Effector CD4-positive, alpha-beta T cell (primary cell): Measurements from ENCODE around the gene POTEC. TPM values are rescaled to one million over a fixed set of nuclear protein-coding genes. Genes with fewer than 3 reads are reported as not detected.
"Not testable (repeated sequence)": the region's sequence is repeated elsewhere in the genome, so short reads cannot be mapped to it uniquely, and the experiment has no call there.

ENCODE experiments used
- DNase-seq: peaks from one replicate; pipeline ENCODE4 v3.0.0-alpha.2; 2020
- total RNA-seq: gene quantifications from one replicate; lab custom pipeline; 2026; lab: John Stamatoyannopoulos, UW

The POTEC gene
- total RNA-seq, result not detected

DNA sequence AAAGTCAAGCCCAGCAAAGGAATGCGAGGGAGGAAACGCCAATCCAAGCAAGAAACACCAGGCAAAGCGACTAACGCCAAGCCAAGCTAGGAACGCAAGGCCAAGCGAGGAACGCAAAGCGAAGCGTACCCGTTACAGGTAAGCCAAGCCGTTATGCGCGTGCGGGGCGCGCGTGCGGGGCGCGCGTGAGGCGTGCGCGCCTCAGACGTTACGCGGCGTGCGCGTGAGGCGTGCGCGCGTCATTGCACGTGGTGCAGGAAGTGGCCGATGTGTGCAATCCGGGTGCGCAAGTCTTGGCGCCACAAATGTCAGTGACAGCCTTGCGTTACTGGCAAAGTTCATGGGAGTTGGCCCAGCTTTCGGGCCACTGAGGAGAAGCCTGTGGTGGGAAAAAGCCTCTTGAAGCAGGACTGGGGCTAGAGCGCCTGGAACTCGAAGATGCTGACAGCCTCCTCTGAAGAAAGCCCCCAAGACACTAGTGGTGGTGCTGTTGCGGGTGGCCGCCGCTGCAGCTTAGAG is at the start of gene POTEC:
Gene POTEC (minus strand): TSS at position 155 of the 519 bp plus-strand sequence. CDS start 454 bp downstream, outside the sequence.
- not testable (repeated sequence) for DNase-seq

DNA sequence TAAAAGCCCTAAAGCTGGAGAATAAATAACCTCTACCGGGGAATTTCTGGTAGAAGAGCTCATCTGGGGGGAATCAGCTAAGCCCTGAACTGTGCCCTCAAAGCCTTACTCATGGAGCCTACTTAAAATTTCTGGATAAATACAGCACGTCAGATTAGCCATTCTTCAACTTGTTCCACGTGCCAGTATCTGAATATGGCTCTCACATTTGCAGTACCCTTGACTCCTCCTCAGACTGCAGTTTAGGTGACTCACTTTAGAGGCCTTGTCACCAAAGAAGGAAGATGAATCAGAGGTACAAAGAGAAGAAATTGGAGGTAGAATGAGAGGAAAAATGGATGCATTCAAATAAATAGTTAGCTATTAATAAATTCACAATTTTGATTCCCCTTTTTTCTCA is 34.6 kb upstream of the POTEC start:
- DNase-seq, result no peak

DNA sequence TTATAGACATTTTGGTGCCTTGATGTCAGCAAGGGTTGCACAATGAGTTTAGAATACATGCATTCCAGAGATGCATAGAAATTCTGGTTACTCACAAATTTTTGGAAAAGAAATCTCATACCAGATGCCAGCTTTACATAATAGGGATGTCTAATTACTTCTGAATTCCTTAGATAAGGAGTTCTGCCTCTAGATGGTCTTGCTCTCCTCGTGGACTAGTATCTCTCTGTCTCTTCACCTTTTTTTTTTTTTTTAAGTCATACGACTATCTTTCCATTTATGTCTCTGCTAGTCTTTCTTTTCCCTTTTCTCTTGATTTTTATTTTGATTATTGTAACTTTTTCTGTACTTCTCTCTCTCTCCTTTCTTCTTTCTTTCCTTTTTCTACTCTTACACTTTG is 16.1 kb upstream of the POTEC start:
- not testable (repeated sequence) for DNase-seq

DNA sequence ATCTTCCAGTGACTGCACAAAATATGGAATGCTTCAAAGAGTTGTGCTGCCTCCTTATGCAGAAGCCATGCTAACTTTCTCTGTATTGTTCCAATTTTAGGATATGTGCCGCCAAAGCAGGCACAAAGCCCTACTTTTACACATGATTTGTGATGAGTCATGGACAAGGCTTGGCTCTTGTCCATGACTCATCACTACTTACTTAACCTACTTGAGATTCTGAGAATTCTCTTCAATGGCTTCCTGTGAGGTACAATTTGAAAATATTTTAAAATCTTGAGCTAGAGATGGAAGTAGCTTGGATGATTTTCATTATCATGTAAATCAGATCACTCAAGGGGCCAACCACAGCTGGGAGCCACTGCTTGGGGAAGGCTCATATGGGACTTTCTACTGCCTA is 11.7 kb downstream of the POTEC start:
- DNase-seq, result not testable (repeated sequence)

DNA sequence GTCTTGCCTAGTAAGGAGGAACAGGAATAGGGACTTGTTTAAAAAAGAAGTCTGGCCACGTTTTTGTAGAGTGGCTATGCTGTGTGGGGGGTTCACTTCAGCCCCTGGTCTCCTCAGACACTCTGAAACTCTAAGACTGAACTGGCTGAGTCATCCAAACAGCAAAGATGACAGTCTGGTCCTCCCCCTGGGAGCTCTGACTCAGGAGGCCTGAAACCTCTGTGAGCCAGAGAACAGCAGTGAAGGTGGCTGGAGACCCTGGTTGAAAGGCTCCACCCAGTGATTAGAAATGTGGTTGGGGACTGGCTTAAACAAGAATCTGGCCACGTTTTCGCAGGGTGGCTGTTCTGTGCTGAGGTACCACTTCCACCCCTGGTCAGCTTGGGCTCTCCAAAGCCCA is 32.7 kb downstream of the POTEC start:
- DNase-seq, result not testable (repeated sequence)

DNA sequence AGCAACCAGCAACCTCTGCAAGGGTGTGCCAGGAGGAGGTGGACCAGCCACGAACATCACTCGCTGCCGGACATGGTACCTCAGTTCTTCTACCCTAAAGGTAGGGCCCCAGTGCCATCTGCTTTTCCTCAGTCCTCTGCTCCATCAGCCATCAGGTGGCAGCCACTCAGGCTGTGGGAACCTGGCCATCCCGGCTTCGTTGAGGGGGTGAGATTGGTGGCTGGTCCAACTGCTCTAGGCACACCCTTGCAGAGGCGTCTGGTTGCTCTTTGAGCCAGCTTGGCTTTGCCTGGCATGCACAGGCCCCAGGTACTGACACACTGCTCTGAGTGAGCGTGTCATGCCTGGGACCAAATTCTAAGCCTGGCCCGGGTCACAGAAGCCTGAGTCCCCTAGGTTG is 39.7 kb downstream of the POTEC start:
- DNase-seq, result not testable (repeated sequence)

DNA sequence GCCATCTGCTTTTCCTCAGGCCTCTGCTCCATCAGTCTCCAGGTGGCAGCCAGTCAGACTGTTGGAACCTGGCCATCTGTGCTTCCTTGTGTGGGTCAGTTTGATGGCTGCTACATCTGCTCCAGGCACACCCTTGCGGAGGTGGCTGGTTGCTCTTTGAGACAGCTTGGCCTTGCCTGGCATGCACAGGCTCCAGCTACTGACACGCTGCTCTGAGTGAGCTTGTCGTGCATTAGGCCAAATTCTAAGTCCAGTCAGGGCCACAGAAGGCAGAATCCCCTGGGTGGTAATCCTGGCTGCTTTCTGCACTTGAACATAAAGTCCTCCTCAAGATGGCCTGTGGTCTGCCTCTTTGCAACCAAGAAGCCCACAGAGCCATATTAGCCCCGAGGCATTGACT is 41.5 kb downstream of the POTEC start:
- DNase-seq, result not testable (repeated sequence)

DNA sequence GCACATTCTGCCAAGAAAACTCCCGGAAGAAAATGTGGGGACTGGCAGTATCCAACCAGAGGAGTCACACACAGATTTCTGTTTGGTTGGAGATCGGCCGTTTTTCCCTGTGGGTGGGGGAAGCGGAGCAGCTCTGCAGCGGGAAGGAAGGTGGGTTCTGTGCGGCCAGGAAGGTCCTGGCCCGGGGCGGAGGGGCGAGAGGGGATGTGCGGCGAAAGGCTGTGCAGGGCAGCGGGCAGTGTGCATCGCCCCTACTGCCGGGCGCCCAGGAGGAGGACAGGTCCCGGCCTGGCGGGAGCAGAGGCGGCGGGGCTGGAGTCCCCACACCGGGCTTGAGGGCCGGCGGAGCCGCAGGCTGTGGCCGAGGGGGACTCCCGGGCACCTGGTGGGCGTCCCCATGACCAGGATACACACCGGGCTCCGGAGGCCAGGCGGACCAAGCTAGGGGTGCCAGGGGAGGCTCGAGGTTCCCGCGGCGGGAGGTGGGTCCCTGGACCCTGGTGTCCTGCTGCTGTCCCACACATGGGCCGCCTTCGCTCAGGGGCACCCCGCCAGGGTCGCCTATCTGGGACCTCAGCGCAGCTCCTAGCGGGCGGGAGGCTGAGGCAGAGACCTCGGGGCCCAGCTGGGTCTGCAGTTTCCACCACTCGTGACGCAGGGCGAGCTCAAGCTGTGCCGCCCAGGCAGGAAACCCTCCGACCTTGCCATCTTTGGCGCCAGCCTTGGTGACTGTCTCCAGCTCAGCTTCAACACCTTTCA is 54.0 kb downstream of the POTEC start:
- not testable (repeated sequence) for DNase-seq

DNA sequence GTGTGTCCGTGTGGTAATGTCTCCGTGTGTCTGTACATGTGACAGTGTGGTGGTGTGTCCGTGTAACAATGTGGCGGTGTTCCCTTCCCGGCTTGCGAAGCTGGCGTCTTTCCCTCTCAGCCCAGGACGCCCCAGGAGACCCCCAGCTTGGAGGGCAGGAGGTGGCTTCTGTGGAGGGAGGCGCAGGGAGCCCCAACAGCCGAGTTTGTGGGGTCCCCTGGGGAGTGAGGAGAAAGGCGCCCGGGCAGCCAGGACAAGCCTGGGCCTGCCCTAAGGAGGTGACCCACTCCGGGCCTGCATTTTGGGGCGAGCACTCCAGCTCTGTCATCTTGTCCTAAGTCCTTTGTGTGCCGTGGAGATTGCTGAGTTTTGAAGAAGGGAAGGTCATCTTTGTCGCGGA is 54.6 kb downstream of the POTEC start:
- not testable (repeated sequence) for DNase-seq

DNA sequence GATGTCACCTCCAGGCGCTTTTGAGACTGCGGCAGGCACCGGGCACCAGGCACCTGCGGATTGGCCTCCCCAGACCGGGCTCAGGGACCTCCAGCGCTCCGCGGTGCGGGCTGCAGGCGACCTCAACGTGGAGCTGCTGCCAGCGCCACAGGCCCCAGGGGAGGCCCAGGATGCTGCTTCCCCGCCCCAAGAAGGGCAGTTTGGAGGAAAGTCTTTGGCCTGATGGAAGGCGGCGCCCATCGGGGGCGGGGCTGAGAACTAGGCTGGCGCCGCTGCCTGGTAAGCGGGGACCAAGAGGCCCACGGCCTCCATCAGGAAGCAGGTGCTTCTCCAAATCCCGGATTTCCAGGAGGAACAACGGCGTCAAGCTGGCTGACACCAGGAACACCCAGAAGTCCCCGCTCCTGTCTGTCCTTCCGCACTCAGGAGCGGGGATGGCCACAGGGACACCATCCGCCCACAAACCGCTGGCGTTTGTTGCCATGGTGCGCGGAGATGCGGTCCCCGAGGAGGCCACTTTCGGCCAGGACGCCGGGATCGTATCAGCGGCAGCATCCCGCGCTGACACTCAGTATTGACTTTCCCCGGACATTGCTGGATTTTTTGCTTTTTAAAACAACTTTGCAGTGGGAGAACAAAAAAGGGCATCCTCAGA is 56.3 kb downstream of the POTEC start:
- not testable (repeated sequence) for DNase-seq

DNA sequence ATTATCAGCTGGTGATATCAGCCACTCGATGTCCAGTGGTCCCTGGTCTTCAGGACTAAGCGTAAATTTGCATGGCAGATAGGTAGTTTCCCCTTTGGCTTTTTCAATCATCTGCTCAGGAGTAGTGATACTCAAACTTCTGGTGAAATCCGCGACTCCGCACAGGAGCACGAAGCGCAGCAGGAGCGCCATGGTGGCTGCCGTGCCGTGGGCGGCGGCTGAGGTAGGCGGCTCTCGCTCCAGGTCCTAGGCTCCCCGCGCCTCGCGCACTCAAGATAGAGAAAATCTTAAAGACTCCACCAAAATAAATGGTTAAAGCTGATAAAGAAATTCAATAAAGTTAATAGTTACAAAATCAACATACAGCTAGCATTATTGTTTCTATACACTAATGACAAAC is 64.3 kb downstream of the POTEC start:
- DNase-seq, result not testable (repeated sequence)

DNA sequence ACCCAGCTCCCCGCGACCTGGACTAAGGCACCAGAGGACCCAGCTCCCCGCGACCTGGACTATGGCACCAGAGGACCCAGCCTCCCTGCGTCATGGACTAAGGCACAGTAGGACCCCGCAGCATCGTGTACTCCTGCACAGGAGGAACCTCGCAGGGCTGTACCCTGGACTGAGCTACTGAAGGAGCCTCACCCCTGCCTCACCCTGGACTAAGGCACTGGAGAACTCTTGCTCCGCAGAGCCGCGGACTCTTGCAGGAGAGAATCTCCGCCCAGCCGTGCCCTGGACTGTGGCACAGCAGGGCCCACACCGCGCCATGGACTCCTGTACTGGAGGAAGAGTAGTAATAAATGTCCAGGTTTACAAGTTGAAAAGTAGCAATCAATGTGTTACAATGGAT is 67.9 kb downstream of the POTEC start:
- DNase-seq, result not testable (repeated sequence)

DNA sequence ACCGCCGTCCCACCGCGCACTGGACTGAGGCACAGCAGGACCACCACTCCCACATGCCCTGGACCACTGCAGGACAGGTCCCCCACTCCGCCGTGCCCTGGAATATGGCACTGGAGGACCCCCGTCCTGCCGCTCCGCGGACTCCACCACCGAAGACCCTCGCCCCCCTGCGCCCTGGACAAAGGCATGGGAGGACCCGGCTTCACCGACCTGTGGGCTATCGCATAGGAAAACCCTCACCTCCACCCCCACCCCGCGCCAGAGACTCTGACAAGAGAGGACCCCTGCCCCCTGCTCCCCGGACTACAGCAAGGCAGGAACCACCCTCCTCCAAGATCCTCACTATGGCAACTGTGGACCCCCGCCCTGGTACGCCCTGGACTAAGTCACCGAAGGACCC is 68.6 kb downstream of the POTEC start:
- not testable (repeated sequence) for DNase-seq

DNA sequence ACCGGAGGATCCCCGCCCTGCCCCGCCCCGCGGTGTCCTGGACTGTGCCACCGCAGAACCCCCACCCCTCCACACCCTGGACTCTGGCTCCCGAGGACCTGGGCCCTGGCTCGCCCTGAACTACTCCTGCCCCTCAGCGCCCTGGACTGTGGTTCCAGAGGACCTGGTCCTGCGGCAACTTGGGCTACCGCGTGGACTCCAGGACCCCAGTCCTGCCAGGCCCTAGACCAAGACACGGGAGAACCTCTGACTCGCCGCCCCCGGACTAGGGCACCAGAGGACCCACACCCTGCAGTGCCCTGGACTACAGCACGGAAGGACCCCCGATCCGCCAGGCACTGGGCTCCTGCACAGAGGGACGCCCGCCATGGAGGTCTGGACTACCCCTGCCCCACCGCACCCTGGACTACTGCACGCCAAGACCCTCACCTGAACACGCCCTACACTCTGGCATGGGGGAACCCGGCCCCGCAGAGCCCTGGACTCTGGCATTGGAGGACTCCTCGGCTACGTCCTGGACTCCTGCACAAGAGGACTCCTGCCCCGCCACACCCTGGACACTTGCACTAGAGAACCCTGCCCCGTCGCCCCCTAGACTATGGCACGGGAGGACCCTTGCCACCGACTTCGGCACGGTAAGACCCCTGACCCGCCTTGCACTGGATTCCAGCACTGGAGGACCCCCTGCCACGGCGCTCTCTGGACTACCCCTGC is 69.2 kb downstream of the POTEC start:
- DNase-seq, result not testable (repeated sequence)

DNA sequence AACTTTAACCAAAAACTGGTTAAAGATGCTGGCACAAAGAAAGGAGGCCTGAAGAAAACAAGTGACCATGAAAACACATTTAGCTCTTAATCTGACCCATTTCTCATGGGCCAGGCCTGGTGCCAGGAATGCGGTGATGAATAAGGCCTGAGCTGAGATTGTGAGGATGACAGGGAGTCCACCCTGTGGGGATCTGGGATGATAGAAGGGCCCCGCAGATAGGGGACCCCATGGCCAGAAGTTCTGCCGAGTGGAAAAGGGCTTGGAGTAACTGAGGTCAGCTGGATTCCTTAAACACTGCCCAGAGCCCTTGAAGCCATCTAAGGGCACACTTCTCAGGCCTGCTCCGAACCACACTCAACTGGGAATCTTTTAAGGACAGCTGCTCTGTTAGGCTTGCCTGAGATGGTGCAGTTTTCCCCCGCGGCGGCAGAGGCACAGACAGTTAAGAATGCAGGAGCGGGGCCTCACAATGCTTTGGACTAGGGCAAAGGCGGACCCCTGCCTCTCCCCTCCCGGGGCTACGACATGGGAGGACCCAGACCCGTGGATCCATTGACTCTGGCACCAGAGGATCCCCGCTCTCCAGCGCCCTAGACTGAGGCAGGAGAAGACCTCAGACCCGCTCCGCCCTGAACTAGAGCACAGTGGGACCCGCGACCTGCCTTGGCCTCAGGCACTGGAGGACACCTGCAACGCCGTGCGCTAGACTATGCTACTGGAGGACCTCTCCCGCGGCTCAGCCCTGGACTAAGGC is 70.0 kb downstream of the POTEC start:
- DNase-seq, result not testable (repeated sequence)

DNA sequence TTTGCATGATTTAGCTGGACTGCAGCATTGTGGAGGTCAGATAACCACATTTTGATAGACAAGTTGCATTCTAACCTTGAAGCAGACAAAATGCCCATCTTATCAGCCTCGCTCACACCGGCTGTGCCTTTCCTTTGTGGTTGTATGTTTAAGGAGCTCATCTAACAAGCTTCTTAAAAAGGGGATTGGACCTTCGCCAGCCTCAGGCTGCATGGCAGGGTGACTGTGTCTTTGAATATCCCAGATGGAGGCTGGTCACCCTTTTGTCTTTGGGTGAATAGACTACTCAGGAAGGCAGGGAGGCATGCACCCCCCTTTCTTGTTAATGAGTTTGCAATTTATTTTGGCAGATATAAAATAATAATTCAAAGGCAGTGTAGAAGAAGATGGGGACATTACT is 72.1 kb downstream of the POTEC start:
- not testable (repeated sequence) for DNase-seq

DNA sequence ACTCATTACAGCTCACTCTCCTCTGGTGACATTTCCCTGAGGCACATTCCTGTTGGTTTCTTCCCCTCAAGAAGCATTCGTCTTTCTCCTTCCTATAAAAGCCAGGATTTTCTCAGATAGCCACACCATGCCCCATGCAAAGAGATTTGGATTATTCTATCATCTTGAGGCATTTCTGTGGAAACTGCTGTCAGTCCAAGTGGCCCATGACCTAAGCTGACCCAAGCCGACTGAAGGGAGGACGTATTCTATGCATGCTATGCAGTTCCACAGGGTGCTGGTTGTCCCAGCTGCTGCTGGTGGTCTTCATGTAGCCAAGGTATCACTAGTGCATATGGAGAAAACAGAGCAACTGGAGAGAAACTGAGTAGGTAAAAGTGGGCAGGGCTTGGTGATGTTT is 73.0 kb downstream of the POTEC start:
- not testable (repeated sequence) for DNase-seq

DNA sequence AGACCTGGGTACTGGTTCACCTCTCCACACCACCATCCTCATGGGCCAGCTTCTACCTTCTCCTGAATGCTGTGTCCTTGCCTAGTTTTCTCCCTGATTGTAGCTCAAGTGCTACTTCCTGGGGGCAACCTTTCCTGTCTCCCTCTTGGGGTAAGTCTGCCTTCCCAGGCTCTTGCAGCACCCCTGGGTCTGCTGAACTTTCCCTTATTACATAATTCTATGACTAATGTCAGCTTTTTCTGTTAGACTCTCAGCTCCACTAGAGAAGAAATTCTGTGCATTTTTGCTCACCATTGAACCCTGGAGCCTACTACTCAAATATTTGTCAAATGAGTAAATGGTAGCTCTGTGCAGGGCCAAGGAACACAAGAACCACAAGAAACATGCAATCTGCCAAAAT is 73.4 kb downstream of the POTEC start:
- not testable (repeated sequence) for DNase-seq

DNA sequence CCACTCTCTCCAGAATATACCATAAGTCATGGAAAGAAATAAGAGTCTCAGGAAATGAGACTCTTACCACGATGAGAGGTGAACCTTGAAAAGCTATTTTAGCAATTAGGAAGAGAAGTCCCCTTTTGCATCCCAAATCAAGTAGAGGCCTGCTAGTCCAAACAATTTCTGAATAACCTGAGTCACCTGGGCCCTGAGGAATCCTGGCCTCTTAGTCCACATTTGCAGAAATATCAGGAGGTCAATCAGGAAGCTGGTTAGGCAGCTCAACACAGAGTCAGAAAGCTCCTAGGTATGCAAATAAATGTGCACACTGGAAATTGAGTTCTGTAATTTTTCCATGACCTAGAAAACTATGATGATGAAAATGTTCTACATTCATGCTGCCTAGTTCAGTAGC is 77.4 kb downstream of the POTEC start:
- DNase-seq, result not testable (repeated sequence)
